Subcutaneous adipose tissue (tissue), 4 donors: ENCODE results near the gene NRXN3. TPM values are rescaled to one million over a fixed set of nuclear protein-coding genes. Genes with fewer than 3 reads are reported as not detected.

Source experiments
- CTCF ChIP-seq: fragments of 450-650 bp; IDR thresholded peaks from one replicate; pipeline ENCODE4 v1.5.1; 2016; ENCODE audit warnings: low read depth, mild to moderate bottlenecking, control low read depth, antibody characterized with exemption, moderate library complexity
- total RNA-seq, 4 donors: library from RNA; depleted of rRNA; stranded (reverse); fragments of >200 nt; gene quantifications; one replicate each; pipeline ENCODE4 v1.1.0, GENCODE V29; 2016

Gene NRXN3
- total RNA-seq, 4 donors from 2014 or later, result 0.57 to 2.4 (median 1.1) TPM; not detected in 1

GRCh38 chr14:78704965-78705364, 534.8 kb downstream of the NRXN3 start:
- no peak for TF ChIP-seq CTCF

GRCh38 chr14:78705989-78706388, 535.8 kb downstream of the NRXN3 start:
- no peak for TF ChIP-seq CTCF

- no peak for TF ChIP-seq CTCF
Observed at GRCh38 chr14:78709795-78710557, 539.8 kb downstream of the NRXN3 start.

GRCh38 chr14:78710963-78711362, 540.8 kb downstream of the NRXN3 start:
- no peak for TF ChIP-seq CTCF

- TF ChIP-seq CTCF, result no peak
Observed at GRCh38 chr14:78713716-78714115, 543.5 kb downstream of the NRXN3 start.

GRCh38 chr14:78714711-78715110, 544.5 kb downstream of the NRXN3 start:
- TF ChIP-seq CTCF, result no peak

GRCh38 chr14:78721756-78722480, 551.7 kb downstream of the NRXN3 start:
- TF ChIP-seq CTCF, result no peak
